HG02852 (cell line): Measurements from ENCODE around the gene PEX6.

Source experiments
- ATAC-seq: cut with Tn5 transposase; IDR thresholded peaks from one replicate; pipeline ENCODE4 v1.9.1; 2021; ENCODE audit warnings: mild to moderate bottlenecking, moderate library complexity; ENCODE audit not compliant: unreplicated experiment

Gene PEX6

DNA sequence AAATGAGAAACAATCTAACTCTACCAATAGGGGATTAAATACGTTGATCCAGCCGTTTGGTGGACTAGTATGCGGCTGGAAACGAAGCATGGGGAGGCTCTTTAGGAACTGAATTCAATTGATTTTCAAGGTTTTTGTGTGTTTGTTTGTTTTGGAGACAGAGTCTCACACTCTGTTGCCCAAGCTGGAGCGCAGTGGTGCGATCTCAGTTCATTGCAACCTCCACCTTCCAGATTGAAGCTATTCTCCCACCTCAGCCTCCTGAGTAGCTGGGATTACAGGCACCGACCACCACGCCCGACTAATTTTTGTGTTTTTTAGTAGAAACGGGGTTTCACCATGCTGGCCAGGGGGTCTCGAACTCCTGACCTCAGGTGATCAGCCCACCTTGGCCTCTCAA is 42.6 kb downstream of the PEX6 start:
- ATAC-seq = no peak

- ATAC-seq = no peak
Measured at GRCh38 chr6:42935322-42935721, 43.7 kb downstream of the PEX6 start.

DNA sequence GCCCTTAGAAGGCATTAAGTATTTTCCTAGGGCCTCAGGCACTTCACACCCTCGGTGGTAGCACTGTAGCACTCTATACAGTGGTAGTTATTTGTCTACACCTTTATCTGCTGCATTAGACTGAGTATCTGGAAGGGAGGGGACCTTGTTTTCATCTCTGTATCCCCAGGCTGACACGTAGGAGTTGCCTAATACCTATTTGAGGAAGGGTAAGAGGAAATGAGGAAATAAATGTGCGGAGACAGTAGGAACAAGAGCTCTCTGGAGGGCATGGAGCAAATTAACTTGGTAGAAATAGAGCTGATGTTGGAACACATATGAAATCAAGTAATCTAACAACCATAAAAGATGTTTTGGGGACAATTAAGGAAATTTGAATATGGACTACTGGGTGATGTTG is 45.8 kb downstream of the PEX6 start:
- no peak for ATAC-seq

DNA sequence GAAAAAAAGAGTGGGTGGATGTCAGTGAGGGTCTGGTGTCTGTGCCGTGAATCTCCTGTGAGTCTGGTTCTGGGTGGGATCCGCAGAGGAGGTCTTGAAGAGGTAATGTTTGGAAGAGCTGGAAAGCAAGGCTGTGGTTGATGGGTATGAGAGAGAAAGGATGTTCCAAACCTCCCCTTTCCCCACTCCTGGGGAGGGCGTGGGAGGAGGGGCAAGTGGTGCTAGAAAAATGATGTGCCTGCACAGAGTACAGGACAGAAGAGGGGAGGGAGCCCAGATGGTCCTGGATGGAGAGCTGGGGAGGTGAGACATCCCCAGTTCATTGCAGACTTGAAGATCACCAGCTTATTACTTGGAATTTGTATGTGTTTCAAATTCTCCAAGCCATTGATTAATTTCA is 46.6 kb downstream of the PEX6 start:
- no peak for ATAC-seq

DNA sequence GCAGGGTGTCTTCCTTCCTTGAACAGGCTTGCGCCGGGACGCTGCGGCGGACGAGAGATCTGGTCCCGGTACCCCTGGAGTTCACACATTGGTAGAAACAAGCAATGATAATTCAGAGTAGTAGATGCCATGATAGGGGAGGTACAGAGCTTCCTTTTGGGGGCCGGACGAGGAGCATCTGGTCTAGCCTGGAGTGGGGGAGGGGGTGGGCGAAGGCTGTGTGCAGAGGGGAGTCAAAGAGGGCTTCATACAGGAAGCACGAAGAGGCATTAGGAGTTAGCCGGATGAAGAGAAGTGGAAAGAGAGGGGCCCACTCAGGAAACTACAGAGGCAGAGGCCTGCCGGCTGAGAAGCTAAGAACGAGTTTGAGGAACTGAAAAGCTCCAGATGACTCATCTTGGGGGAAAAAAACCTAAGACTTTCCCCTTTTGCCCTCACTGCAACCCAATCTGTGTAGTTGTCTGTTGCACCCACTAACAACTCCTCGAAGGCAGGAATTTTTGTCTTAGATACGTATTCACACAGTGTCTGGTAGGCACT is 49.1 kb downstream of the PEX6 start:
- peak; percentile 50 for ATAC-seq

GRCh38 chr6:42928986-42929820 is 49.8 kb downstream of the PEX6 start, which contains the start of gene CNPY3:
CNPY3 (plus strand) TSS chr6:42929480; CDS start chr6:42929571, 91 bp downstream.
- ATAC-seq = peak; percentile 79

DNA sequence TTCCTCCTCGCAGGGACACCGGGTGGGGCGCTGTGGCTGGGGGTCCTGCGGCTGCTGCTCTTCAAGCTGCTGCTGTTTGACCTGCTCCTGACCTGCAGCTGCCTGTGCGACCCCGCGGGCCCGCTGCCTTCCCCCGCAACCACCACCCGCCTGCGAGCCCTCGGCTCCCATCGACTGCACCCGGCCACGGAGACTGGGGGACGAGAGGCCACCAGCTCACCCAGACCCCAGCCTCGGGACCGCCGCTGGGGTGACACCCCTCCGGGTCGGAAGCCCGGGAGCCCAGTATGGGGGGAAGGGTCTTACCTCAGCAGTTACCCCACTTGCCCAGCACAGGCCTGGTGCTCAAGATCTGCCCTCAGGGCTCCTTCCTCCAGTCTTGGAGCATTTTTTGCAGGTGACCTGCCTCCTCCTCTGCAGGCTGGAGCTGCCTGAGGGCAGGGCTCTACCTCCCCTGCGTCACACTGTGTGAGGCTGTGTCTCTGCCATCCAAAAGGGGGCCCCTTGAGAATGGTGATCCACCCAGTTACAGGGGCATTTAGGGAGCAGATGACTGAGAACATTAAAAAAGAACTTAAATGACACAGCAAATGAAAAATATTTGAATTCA is 53.6 kb downstream of the PEX6 start:
- ATAC-seq = no peak

- no peak for ATAC-seq
Measured at GRCh38 chr6:42923666-42924065, 55.3 kb downstream of the PEX6 start.

GRCh38 chr6:42921801-42922200 is 57.2 kb downstream of the PEX6 start:
- ATAC-seq = no peak

- no peak for ATAC-seq
Measured at GRCh38 chr6:42916288-42916687, 62.7 kb downstream of the PEX6 start.

GRCh38 chr6:42915732-42916131 is 63.2 kb downstream of the PEX6 start, which contains the start of gene PTCRA:
PTCRA (plus strand) TSS chr6:42916053; CDS start chr6:42916070, 17 bp downstream.
- ATAC-seq = no peak

DNA sequence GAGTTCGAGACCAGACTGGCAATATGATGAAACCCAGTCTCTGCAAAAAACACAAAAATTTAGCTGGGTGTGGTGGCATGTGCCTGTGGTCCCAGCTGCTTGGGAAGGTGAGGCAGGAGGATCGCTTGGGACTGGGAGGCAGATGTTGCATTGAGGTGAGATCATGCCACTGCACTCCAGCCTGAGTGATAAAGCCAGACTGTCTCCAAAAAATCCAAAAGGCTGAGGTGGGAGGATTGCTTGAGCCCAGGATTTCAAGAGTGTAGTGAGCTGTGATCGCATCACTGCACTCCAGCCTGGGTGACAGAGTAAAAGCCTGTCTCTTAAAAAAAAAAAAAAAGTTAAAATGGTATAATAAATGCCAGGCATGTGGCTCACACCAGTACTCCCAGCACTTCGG is 64.4 kb downstream of the PEX6 start:
- ATAC-seq = no peak
